ENCODE measurements around the gene SNPH.
A peak's percentile ranks its signal among the peaks of the same experiment; 100 is the strongest.

DNA sequence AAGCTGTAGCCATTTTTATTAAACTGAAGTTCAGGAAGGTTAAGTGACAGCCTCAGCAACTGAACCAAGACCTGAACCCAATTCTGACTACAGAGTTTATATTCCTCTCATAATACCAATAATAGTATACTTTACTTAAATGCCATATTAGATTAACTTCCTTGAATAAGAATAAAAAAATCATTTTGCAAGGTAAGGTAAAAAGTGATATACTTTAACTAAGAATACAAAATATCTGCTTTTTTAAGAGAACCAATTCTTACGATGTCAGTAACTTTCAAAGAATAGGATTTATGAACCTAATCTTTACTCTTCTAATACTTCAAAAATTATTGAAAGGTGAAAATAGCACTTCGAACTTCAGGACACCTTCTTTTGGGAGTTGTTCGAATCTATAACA lies 36.6 kb upstream of the SNPH start:
- TF ChIP-seq POLR2AphosphoS2 (conservative IDR thresholded peaks at IDR 0.05; ENCODE audit: low read length) (no peak), POLR2A (IDR thresholded peaks at IDR 0.05; ENCODE audit: low read length) (no peak), SMC3 (IDR thresholded peaks at IDR 0.05) (no peak), NR3C1 (IDR thresholded peaks at IDR 0.05) (no peak), MAZ (IDR thresholded peaks at IDR 0.05; ENCODE audit: borderline replicate concordance, low read depth, low read length) (no peak), RNF2 (IDR thresholded peaks at IDR 0.05; ENCODE audit: borderline replicate concordance, low read depth) (no peak), NFE2L2 (conservative IDR thresholded peaks at IDR 0.05; ENCODE audit: low read length) (no peak), NPAS2 (CRISPR knock-in tag; IDR thresholded peaks at IDR 0.05; ENCODE audit: borderline replicate concordance) (no peak), ESRRA (IDR thresholded peaks at IDR 0.05; ENCODE audit: borderline replicate concordance, low read length) (no peak), MAFK (IDR thresholded peaks at IDR 0.05; ENCODE audit: partially characterized antibody) (peak; percentile 46)
- TF ChIP-seq, protein P1, sequence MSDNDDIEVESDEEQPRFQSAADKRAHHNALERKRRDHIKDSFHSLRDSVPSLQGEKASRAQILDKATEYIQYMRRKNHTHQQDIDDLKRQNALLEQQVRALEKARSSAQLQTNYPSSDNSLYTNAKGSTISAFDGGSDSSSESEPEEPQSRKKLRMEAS (IDR thresholded peaks at IDR 0.05), result no peak
- TF ChIP-seq, protein P2, sequence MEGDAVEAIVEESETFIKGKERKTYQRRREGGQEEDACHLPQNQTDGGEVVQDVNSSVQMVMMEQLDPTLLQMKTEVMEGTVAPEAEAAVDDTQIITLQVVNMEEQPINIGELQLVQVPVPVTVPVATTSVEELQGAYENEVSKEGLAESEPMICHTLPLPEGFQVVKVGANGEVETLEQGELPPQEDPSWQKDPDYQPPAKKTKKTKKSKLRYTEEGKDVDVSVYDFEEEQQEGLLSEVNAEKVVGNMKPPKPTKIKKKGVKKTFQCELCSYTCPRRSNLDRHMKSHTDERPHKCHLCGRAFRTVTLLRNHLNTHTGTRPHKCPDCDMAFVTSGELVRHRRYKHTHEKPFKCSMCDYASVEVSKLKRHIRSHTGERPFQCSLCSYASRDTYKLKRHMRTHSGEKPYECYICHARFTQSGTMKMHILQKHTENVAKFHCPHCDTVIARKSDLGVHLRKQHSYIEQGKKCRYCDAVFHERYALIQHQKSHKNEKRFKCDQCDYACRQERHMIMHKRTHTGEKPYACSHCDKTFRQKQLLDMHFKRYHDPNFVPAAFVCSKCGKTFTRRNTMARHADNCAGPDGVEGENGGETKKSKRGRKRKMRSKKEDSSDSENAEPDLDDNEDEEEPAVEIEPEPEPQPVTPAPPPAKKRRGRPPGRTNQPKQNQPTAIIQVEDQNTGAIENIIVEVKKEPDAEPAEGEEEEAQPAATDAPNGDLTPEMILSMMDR (IDR thresholded peaks at IDR 0.05), result no peak
